GM18873 (cell line): ENCODE results near the gene DNAH11.
"Not testable (repeated sequence)": the region's sequence is repeated elsewhere in the genome, so short reads cannot be mapped to it uniquely, and the experiment has no call there.

Experiments used
- ATAC-seq: cut with Tn5 transposase; IDR thresholded peaks from one replicate; pipeline ENCODE4 v1.9.1; 2021; ENCODE audit warnings: mild to moderate bottlenecking, moderate library complexity, moderate number of reproducible peaks; ENCODE audit not compliant: unreplicated experiment, low FRiP score

Gene DNAH11

DNA sequence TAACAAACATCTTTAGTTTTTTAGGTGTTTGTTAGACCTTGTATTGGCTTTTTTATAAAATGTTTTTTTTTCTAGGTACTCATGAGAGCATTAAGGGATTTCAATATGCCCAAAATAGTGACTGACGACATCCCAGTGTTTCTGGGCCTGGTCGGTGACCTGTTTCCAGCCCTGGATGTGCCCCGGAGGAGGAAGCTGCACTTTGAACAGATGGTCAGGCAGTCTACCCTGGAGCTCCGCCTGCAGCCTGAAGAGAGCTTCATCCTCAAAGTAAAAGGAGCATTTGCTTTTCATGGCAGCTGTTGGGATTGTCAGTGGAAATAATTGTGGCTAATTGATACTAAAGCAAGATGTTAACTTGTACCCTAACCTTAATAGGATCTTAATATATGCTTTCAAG lies 161.5 kb downstream of the DNAH11 start:
- no peak for ATAC-seq

DNA sequence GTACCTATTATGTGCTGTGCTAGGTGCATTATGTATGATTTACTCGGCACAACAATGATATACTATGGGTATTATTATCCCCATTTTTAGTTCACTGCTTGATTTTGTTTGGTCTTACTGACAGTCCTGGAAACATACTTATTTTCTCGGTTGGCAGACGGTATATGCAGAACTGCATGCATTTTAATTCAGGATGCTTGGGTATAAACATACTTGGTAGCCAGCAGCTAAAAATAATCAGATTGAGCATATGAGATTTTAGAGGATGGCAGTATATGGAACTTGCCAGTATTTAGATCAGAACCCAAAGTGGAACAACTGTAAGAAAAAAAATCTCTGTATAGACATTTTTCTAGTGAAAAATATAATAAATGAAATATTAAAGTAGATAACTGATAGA lies 163.3 kb downstream of the DNAH11 start:
- no peak for ATAC-seq

DNA sequence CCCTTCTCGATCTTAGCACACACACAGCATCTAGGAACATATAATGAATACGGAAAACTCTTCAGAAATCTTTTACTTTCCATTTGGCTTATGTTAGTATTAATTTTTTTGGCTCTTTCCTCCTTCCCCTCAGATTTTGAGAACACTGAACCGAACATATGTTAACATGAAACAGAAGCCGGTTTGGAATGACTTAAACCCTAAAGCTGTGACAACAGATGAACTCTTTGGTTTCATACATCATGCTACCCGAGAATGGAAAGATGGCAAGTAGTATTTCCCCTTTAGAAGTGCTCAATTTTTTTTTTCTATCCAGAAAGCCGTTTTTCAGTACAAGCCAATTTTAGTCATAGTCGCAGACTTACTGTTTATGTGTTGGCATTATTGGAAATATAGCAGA lies 164.7 kb downstream of the DNAH11 start:
- ATAC-seq, result no peak

DNA sequence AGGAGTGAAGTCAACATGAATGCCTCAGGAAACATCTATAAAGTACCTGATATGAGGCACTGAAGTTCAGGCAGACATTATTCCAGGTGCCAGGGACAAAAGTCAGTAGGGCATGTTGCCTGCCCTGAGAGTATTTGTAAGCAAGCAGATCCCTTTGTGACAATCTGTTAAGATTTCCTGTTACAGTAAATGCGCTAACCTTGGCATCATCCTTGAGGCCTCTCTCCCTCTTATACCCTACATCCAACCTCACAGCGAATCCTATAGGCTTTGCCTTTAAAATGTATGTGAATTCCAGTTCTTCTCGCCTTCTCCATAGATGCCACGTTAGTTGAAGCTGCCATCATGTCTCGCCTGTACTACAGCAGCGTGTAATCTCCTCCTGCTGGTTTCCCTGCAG lies 165.3 kb downstream of the DNAH11 start:
- no peak for ATAC-seq

DNA sequence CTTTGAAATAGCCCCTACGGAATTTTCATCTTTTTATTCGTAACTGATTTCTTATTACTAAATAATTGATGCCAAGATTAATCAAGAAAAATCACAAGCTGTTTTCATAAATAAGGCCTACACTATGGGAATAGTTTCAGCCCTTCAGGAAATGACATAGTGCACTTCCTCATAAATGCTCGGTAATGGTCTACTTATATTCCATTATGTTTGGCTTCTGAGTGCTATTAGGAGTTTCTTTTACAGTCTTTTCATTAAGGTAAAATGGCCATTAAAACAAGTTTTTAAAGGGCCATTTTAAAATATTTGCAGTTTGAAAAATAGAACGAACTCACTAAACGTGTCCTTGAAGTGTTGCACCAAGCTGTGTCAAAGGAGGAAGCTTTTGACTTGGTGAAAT lies 174.5 kb downstream of the DNAH11 start:
- no peak for ATAC-seq

DNA sequence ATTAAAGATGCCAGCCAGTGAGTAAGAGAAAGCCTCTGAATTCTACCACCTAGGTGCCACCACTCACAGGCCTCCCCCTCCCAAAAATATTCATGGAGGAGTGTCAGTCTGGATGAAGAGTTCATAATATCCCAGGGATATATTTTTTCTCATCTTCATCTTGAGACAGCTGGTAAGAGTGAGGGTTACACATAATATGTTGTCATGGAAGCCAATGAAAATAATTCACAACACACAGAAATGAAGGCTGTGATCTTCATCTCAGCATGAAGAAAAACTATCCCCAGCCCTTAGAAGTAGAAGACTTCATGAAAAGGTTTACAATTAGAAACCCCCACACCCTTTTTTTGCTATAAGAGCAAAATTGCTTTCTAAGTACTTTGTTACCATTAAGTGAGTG lies 175.6 kb downstream of the DNAH11 start:
- ATAC-seq, result no peak

DNA sequence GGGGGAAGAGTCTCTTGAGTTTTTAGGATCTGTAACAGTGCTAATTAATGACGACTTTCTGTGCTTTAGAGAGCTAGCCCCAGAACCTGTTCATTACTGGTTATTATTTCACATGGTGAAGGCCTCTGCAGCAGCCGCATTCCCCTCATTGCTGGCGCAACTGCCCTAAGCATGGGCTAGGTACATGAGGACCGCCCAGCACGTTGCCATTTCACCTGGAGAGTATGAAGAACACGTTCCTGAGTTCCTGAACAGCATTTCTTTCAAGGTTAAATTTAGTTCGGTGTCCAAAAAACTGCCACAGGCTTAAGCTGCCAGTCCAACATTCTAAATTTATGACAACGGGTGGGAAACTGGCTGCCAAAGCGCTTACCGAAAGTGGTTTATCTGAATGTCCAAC lies 177.0 kb downstream of the DNAH11 start:
- ATAC-seq, result no peak

DNA sequence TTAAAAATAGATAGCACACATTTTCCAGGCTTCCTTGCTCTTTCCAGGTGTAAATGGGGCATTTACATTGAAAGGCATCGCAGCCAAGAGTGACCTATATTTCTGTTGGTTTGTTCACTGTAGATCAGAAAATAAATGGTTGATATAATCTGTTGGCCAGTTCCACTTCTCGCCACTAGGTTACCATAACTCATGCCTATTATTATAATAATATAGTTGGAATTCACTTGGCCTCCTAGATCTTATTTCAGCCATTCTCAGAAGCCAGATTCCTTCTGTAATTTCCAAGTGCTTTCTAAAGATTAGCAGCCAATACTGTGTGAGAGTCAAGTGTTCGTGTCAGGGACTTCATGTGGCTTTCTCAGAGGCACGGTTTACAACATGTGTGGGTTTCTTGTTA lies 179.5 kb downstream of the DNAH11 start:
- no peak for ATAC-seq

DNA sequence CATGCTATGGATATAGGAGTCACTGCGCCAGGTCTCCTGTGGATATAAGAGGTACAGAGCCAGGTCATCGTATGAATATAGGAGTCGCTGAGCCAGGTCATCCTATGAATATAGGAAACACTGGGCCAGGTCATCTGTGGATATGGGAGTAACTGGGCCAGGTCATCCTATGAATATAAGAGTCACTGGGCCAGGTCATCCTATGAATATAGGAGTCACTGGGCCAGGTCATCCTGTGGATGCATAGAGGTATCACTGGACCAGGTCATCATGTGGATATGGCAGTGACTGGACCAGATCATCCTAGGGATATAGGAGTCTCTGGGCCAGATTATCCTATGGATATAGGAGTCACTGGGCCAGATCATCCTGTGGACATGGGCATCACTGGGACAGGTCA lies 181.7 kb downstream of the DNAH11 start:
- no peak for ATAC-seq

DNA sequence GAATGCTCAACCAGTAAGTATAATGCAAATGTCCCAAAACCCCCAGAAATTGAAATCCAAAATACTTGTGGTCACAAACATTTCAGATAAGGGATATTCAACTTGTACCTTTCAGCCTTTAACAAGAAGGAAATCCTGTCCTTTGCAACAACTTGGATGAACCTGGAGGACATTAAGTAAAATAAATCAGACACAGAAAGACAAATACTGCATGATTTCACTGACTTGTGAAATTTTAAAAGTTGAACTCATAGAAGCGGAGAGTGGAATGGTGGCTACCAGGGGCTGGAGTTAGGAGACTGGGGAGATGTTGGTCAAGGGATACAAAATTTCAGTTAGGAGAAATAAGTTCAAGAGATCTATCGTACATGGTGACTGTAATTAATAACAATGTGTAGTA lies 187.6 kb downstream of the DNAH11 start:
- ATAC-seq, result no peak

DNA sequence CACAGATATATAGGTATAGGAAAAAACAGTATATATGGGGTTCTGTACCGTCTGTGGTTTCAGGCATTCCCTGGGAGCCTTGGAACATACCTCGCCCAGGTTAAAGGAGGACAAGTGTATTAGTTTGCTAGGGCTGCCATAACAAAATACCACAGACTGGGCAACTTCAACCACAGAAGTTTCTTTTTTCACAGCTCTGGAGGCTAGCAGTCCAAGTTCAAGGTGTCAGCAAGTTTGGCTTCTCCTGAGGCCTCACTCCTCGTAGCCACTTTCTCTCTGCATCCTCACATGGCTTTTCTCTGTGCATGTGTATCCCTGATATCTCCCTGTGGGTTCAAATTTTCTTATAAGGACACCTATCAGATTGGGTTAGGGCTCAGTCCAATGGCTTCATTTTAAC lies 189.1 kb downstream of the DNAH11 start:
- no peak for ATAC-seq

DNA sequence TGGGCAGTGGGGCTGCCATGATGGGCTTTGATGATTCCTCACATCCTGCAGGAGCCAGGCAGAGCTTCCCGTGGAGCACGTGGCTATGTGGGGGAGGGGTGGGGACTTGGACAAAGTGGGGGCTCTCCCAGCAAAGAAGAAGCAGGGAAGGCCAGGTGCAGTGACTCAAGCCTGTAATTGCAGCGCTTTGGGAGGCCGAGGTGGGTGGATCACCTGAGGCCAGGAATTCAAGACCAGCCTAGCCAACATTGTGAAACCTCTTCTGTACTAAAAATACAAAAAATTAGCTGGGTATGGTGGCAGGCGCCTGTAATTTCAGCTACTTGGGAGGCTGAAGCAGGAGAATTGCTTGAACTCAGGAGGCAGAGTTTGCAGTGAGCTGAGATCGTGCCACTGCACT lies 190.1 kb downstream of the DNAH11 start:
- ATAC-seq, result not testable (repeated sequence)

DNA sequence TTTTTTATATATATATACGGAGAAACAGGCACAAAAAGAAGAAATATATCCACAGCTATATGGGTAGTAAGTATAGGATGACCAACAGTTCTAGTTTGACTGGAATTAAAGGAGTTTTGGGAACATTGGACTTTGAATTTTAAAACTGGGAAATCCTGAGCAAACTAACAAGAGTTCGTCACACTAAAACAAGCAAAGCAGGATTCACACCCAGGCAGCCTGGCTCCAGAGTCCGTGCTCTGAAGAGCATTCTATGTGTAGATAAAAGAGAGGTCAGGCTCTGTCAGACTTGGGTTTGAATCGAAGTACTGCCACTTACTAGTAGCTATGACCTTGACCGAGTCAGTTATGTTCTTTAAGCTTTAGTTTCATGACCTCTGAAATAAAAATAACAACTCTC lies 191.0 kb downstream of the DNAH11 start:
- ATAC-seq, result no peak

DNA sequence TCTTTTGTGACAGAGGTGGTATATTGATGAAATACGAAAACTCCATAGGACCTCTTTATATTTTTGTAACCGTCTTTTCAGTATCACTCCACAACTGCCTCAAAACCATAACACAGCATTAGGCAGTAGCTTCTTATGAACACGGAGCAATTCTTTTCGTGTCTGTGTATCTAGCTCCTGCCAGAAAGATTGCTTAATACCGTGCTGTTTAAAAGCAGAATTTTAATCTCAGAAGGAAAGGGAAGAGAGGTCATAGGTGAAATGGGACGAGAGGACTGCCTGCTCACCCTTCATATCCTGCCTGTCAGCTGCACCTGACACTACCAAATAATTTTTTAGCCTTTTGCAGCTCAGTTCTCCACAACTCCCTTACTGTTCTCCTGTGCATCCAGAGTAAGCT lies 200.7 kb downstream of the DNAH11 start:
- ATAC-seq, result no peak

DNA sequence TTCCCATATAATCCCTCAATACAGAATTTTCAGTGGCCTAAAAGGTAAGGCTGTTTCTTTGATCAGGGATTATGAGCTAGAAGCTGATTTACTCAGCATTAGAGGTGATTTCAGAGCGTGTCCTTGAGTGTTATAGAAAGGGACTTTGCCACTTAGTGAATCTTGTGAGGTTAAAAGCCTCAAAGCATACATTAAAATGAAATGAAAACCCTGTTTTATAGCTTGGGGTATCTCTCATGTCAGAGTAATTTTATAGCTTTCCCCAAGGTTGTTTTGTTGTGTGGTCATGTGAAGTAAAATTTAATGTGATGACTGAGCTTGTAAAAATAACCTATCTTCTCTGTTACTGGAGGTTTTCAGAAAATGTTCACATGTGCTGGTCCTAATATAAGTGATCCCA lies 204.1 kb downstream of the DNAH11 start:
- no peak for ATAC-seq

DNA sequence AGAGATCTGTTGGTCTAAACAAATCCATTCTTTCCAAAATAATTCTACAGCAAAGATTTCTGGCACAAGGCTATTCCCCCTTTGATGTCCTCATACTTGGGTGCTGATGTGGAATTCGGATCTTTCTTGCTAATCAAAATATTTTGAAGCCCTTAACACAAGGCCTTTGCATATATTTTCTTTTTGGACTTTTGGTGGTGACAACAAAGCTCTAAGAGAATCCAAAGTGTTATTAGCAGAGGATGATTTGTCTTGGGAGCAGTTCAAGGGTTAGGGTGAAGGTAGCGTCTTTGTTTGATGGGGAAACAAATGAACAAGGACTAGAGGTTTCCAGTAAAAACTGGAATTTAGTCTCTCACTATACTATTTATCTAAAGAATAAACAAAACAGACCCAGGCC lies 205.0 kb downstream of the DNAH11 start:
- ATAC-seq, result no peak

DNA sequence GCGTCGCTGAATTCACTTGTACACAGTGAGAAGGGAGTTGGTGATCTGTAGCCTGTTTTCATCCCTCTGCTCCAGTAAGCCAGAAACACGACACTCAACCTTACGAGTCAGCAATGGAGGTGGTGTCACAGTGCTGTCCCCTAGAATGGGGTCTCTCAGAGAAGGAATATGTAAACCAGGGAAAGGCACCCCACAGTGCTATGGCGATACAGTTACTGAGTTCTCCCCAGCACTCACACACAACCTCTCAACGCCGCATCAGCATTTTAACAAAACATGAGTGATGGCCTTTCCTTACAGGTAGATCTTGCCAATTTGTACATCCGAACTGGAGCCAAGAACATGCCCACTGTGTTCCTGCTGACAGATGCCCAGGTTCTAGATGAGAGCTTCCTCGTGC lies 206.5 kb downstream of the DNAH11 start:
- no peak for ATAC-seq

DNA sequence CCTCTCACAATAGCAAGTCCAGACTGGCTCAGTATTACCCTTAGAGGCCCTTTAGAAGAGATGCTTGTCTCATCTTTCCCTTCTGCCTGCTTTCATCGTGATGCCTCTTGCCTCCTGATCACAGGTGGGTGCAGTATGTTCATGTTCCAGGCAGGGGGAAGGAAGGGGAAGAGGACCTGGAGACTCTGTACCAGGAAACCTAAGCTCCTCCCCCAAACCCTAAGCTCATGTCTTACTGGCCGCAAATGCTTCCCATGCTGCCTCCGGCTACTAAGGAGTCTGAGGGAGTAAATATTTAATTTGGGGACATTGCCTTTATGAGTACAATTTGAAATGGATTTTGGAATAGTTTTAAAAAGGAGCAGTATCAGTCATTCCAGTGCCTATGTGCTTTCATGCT lies 210.2 kb downstream of the DNAH11 start:
- no peak for ATAC-seq

DNA sequence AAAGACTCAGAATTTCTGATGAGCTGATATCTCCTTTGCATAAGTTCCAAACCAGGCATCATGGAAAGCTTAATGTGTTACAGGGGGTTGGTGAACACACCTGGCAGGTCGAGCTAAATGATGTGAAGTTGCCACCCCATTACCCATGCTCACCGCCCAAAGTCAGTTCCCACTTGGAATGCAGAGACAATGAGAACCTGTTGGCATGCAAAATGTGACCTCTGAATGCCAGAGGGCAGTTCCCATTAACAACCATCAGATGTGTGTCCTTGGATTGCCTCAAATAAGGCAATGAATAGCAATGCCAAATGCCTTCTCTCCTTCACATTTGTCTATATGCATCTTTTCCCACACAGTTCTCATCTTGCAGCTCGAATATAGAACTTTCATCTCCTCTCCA lies 212.1 kb downstream of the DNAH11 start:
- ATAC-seq, result no peak

DNA sequence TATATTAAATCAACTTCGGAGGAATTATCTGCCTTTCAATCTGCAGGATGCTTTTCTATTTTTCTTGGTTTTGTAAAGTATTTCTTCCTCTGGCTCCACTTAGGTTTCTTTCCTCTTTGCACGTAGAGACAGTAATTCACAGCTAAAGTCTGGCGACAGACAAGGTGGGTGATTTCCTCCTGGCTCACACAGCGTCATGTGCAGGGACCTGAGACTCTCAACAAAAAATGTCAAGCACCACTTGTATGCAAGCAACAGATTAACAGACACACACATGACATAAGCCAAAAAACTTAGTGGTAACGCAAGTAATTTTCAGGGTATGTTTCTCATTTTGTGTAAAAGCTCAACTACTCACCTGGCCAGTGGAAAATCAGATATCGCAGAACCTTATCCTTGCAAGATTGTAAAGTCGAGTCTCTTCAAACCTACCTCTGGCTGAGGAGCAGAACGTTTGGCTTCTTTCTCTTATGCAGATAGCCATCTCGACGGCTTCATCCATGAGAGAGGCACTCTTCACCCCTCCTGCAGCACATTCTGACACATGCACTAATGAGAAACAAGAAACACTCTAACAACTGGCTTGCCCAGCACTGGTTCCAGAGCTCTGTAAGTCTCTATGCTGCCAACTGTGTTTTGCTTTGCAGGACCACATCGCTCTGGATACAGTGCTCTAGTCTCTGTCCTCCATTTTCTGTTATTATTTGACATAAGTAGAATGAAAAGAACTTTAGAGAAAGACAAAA lies 214.9 kb downstream of the DNAH11 start:
- no peak for ATAC-seq

DNA sequence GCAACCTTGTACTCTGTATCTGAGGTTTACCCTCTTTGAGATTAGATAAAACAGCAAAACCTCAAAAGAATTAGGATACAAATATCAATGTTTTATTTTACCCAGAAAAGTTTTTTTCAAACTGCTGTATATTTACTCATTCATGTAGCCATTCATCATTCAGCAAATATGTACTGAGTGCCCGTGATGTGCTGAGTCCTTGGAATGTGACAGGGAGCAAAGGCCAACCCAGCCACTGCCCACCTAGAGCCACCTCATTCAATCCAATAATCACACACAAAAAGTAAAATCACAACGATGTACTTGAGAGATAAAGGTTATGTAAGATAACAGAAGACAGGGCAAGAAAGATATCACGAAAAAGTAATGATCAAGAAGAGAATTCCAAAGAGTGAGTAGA lies 215.4 kb downstream of the DNAH11 start:
- ATAC-seq, result no peak

DNA sequence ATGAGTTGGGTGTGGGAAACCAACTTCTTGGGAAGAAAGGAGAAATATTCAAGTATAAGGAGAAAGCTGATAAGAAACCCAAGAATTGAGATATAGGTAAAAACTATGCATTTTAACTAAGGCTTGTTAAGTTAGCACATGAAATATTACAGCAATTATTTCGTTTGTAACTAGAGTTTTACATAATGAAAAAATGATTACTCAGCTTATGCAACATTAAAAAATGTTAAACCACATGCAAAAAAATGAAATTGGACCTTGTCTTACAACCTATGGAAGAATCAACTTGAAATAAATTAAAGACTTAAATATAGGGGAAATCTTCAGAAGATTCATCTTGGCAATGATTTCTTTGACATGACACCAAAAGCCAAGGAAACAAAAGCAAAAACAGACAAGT lies 219.6 kb downstream of the DNAH11 start:
- no peak for ATAC-seq

DNA sequence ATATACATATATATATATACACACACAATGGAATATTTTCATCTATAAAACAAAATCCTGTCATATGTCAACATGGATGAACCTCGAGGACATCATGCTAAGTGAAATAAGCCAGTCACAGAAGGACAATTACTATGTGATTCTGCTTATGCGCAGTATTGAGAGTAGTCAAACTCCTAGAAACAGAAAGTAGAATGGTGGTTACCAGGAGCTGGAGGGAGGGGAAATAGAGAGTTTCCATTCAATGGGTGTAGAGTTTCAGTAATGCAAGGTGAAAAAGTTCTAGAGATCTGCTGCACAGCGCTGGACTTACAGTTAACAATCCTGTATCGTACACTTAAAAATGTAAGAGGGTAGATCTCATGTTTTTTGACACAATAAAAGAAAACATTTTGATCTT lies 221.0 kb downstream of the DNAH11 start:
- no peak for ATAC-seq
